H9 (cell line): ENCODE data around the gene TLR8. TPM values are rescaled to one million over a fixed set of nuclear protein-coding genes. Genes with fewer than 3 reads are reported as not detected.

Experiments used
- DNase-seq: peaks from one replicate; pipeline ENCODE4 v3.0.0-alpha.2; 2017
- H2AFZ ChIP-seq: one replicate; pipeline ENCODE4 v1.6.1; 2013; ENCODE audit warnings: mild to moderate bottlenecking, low read length, control low read depth, moderate library complexity
- H2AK5ac ChIP-seq: 2 replicates; pipeline ENCODE4 v1.6.1; 2013; ENCODE audit warnings: low read length, control low read depth, mixed read lengths; ENCODE audit not compliant: insufficient read length
- H2BK120ac ChIP-seq: one replicate; pipeline ENCODE4 v1.6.1; 2013; ENCODE audit warnings: low read depth, mild to moderate bottlenecking, low read length, control low read depth, inconsistent platforms; ENCODE audit not compliant: poor library complexity, severe bottlenecking
- H2BK12ac ChIP-seq: 2 replicates; pipeline ENCODE4 v1.6.1; 2013; ENCODE audit warnings: low read length, control low read depth, mixed read lengths, low read depth; ENCODE audit not compliant: insufficient read length
- H2BK15ac ChIP-seq: 2 replicates; pipeline ENCODE4 v1.6.1; 2013; ENCODE audit warnings: low read depth, low read length, control low read depth
- H2BK20ac ChIP-seq: one replicate; pipeline ENCODE4 v1.6.1; 2013; ENCODE audit warnings: low read depth, mild to moderate bottlenecking, low read length, control low read depth, inconsistent platforms; ENCODE audit not compliant: poor library complexity, severe bottlenecking
- H2BK5ac ChIP-seq: 2 replicates; pipeline ENCODE4 v1.6.1; 2013; ENCODE audit warnings: low read length, control low read depth, mixed read lengths; ENCODE audit not compliant: insufficient read length
- H3K14ac ChIP-seq: 2 replicates; pipeline ENCODE4 v1.6.1; 2013; ENCODE audit warnings: low read length, control low read depth; ENCODE audit not compliant: insufficient read depth
- H3K18ac ChIP-seq: 2 replicates; pipeline ENCODE4 v1.6.1; 2013; ENCODE audit warnings: low read depth, mild to moderate bottlenecking, mixed read lengths, low read length, control low read depth; ENCODE audit not compliant: insufficient read length
- H3K23ac ChIP-seq: 2 replicates; pipeline ENCODE4 v1.6.1; 2013; ENCODE audit warnings: low read length, control low read depth, mixed read lengths, low read depth; ENCODE audit not compliant: insufficient read length
- H3K23me2 ChIP-seq: 2 replicates; pipeline ENCODE4 v1.6.1; 2013; ENCODE audit warnings: low read depth, mild to moderate bottlenecking, mixed read lengths, low read length, control low read depth; ENCODE audit not compliant: insufficient read length, poor library complexity, severe bottlenecking
- H3K27ac ChIP-seq: 2 replicates; pipeline ENCODE4 v1.5.1; 2013; ENCODE audit warnings: low read length, control low read depth, mixed read lengths, low read depth; ENCODE audit not compliant: insufficient read length
- H3K27me3 ChIP-seq: 2 replicates; pipeline ENCODE4 v1.6.1; 2013; ENCODE audit warnings: low read length, control low read depth, inconsistent platforms; ENCODE audit not compliant: insufficient read depth
- H3K4ac ChIP-seq: 2 replicates; pipeline ENCODE4 v1.6.1; 2013; ENCODE audit warnings: low read depth, mild to moderate bottlenecking, control low read depth, inconsistent platforms, low read length, moderate library complexity
- H3K4me1 ChIP-seq: 2 replicates; pipeline ENCODE4 v1.6.1; 2013; ENCODE audit warnings: low read length, control low read depth, inconsistent platforms; ENCODE audit not compliant: insufficient read depth
- H3K4me2 ChIP-seq: 2 replicates; pipeline ENCODE4 v1.6.1; 2013; ENCODE audit warnings: low read length, control low read depth, mixed read lengths; ENCODE audit not compliant: insufficient read length, insufficient read depth
- H3K56ac ChIP-seq: 2 replicates; pipeline ENCODE4 v1.6.1; 2013; ENCODE audit warnings: low read depth, mild to moderate bottlenecking, mixed read lengths, low read length, control low read depth; ENCODE audit not compliant: insufficient read length
- H3K79me1 ChIP-seq: 2 replicates; pipeline ENCODE4 v1.6.1; 2013; ENCODE audit warnings: low read depth, mild to moderate bottlenecking, moderate library complexity, low read length, control low read depth, inconsistent platforms; ENCODE audit not compliant: insufficient read depth, poor library complexity, severe bottlenecking
- H3K79me2 ChIP-seq: 2 replicates; pipeline ENCODE4 v1.6.1; 2013; ENCODE audit warnings: low read length, control low read depth, inconsistent platforms; ENCODE audit not compliant: insufficient read depth
- H3K9ac ChIP-seq: 2 replicates; pipeline ENCODE4 v1.6.1; 2013; ENCODE audit warnings: low read length, control low read depth, mixed read lengths; ENCODE audit not compliant: insufficient read length; ENCODE audit errors: extremely low read depth
- H3K9me3 ChIP-seq: one replicate; pipeline ENCODE4 v1.6.1; 2013; ENCODE audit warnings: low read depth, low read length, inconsistent platforms; ENCODE audit not compliant: control insufficient read depth
- H3T11ph ChIP-seq: one replicate; pipeline ENCODE4 v1.6.1; 2013; ENCODE audit warnings: mild to moderate bottlenecking, low read length, control low read depth, inconsistent platforms
- H4K20me1 ChIP-seq: one replicate; pipeline ENCODE4 v1.6.1; 2013; ENCODE audit not compliant: control insufficient read depth, insufficient read length, insufficient read depth
- H4K5ac ChIP-seq: 2 replicates; pipeline ENCODE4 v1.6.1; 2013; ENCODE audit warnings: low read depth, mild to moderate bottlenecking, mixed read lengths, low read length, control low read depth; ENCODE audit not compliant: insufficient read length
- H4K8ac ChIP-seq: replicated peaks from 2 replicates; pipeline ENCODE4 v1.6.1; 2013; ENCODE audit warnings: low read length, control low read depth, mixed read lengths, low read depth; ENCODE audit not compliant: insufficient read length
- H4K91ac ChIP-seq: 2 replicates; pipeline ENCODE4 v1.6.1; 2013; ENCODE audit warnings: low read depth, mild to moderate bottlenecking, moderate library complexity, mixed read lengths, low read length, control low read depth; ENCODE audit not compliant: insufficient read length
- H3K27ac Mint-ChIP-seq, 3 experiments: 2 replicates in 2 of 3; 3 replicates in 1 of 3; pipeline ENCODE4 v1.8.0; 2020 to 2021; ENCODE audit warnings: mixed read lengths in 3 of 3, mild to moderate bottlenecking in 1 of 3, moderate library complexity in 1 of 3
- H3K27me3 Mint-ChIP-seq: 2 replicates; pipeline ENCODE4 v1.8.0; 2021; ENCODE audit warnings: low read depth, mild to moderate bottlenecking, moderate library complexity, mixed read lengths
- H3K36me3 Mint-ChIP-seq, 3 experiments: 2 replicates in 2 of 3; 3 replicates in 1 of 3; pipeline ENCODE4 v1.8.0; 2020 to 2021; ENCODE audit warnings: low read depth in 3 of 3, mixed read lengths in 3 of 3; ENCODE audit not compliant: insufficient read depth in 1 of 3
- H3K4me1 Mint-ChIP-seq, 2 experiments: 2 replicates each; pipeline ENCODE4 v1.8.0; 2020; ENCODE audit warnings: mixed read lengths in 2 of 2
- H3K4me3 Mint-ChIP-seq, 2 experiments: 2 replicates in 1 of 2; 3 replicates in 1 of 2; pipeline ENCODE4 v1.8.0; 2020 to 2021; ENCODE audit warnings: mild to moderate bottlenecking in 2 of 2, mixed read lengths in 2 of 2, moderate library complexity in 1 of 2
- H3K9me3 Mint-ChIP-seq, 2 experiments: 2 replicates in 1 of 2; 3 replicates in 1 of 2; pipeline ENCODE4 v1.8.0; 2020; ENCODE audit warnings: mild to moderate bottlenecking in 2 of 2, mixed read lengths in 2 of 2, moderate library complexity in 1 of 2
- WGBS: extraction: QIAGEN DNeasy Blood & Tissue Kit; methylation state at CpG from one replicate; pipeline ENCODE4 v1.1.7; 2013; ENCODE audit warnings: missing lambda C conversion rate, low lambda C conversion rate, mixed read lengths; ENCODE audit not compliant: insufficient read length; ENCODE audit errors: extremely low coverage; 5-methylcytosine and 5-hydroxymethylcytosine counted together
- total RNA-seq: library from RNA; stranded (reverse); gene quantifications from 2 replicates; pipeline ENCODE4 v1.2.1, GENCODE V29; 2021
- TF ChIP-seq, protein P1 (sequence below): fragments of 200-600 bp; sonication (generic); conservative IDR thresholded peaks from 3 replicates; pipeline ENCODE4 v1.8.0; 2021; ENCODE audit warnings: antibody characterized with exemption, mild to moderate bottlenecking

The TLR8 gene
- total RNA-seq, 1 experiment from 2014 or later = not detected

DNA sequence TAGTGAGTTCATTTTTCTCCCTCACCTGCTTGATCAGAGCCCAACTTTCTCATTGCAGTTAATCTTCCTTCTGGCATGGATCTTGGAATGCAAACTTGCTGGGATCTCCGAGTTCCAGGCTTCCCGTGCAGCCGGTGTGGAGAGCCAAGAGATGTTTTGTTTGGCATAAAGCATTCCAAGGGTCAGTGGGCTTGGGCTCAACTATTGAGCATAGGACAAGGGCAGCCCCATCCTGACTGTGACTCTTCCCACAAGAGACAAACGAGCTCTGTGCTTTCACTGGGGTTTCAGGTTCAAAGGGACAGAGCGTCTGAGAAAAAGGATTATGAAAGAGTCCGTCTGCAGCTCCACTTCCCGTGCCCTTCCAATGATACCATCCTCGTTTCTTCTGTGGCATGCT, 29.0 kb upstream of the TLR8 start:
- Histone ChIP-seq H4K8ac (no peak overlapping the region), H2AFZ (no peak overlapping the region), H3T11ph (no peak overlapping the region), H3K4me1 (no peaks in the 10 kb centered on the region), H3K79me2 (no peaks in the 10 kb centered on the region), H2BK120ac (no peak overlapping the region), H2BK5ac (no peak overlapping the region), H3K9ac (no peak overlapping the region), H2BK20ac (no peak overlapping the region), H3K27ac (no peak overlapping the region), H2AK5ac (no peak overlapping the region), H3K23ac (no peak overlapping the region), H4K5ac (no peak overlapping the region), H4K91ac (no peak overlapping the region), H3K4ac (no peak overlapping the region), H2BK15ac (no peak overlapping the region), H3K79me1 (no peaks in the 10 kb centered on the region), H3K56ac (no peak overlapping the region), H3K9me3 (no peaks in the 10 kb centered on the region), H3K23me2 (no peaks in the 10 kb centered on the region), H3K27me3 (no peaks in the 10 kb centered on the region; the same call in 1 of the 2 replicates), H3K4me2 (no peak overlapping the region), H3K18ac (no peak overlapping the region), H3K14ac (no peak overlapping the region), H4K20me1 (no peaks in the 10 kb centered on the region), H2BK12ac (no peak overlapping the region)
- H3K4me1 Mint-ChIP-seq = peaks cover 5 to 6% of the 10 kb centered on the region in 2 experiments
- no peaks in the 10 kb centered on the region; a peak in 1 of 7 replicates for H3K36me3 Mint-ChIP-seq
- DNase-seq = no peak
- WGBS = no CpG with 5 or more reads among the region's 8 CpGs
- H3K27ac Mint-ChIP-seq = no peak overlapping the region
- no peaks in the 10 kb centered on the region for H3K27me3 Mint-ChIP-seq
- TF ChIP-seq, protein P1, sequence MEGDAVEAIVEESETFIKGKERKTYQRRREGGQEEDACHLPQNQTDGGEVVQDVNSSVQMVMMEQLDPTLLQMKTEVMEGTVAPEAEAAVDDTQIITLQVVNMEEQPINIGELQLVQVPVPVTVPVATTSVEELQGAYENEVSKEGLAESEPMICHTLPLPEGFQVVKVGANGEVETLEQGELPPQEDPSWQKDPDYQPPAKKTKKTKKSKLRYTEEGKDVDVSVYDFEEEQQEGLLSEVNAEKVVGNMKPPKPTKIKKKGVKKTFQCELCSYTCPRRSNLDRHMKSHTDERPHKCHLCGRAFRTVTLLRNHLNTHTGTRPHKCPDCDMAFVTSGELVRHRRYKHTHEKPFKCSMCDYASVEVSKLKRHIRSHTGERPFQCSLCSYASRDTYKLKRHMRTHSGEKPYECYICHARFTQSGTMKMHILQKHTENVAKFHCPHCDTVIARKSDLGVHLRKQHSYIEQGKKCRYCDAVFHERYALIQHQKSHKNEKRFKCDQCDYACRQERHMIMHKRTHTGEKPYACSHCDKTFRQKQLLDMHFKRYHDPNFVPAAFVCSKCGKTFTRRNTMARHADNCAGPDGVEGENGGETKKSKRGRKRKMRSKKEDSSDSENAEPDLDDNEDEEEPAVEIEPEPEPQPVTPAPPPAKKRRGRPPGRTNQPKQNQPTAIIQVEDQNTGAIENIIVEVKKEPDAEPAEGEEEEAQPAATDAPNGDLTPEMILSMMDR = no peak
- no peak overlapping the region for H3K4me3 Mint-ChIP-seq
- peaks cover 55 to 56% of the 10 kb centered on the region in 2 experiments for H3K9me3 Mint-ChIP-seq
